H1 (cell line): Measurements from ENCODE around the gene ME3. TPM values are rescaled to one million over a fixed set of nuclear protein-coding genes. Genes with fewer than 3 reads are reported as not detected.
A peak's percentile ranks its signal among the peaks of the same experiment; 100 is the strongest.

Experiments
- CTCF ChIA-PET: fragments of 300-600 bp; sonication (Branson Sonifier 250); formaldehyde crosslinking; loops from one replicate; lab custom pipeline; 2021; ENCODE audit not compliant: partially characterized antibody; lab: Charles Lee
- POLR2A ChIA-PET: fragments of 300-600 bp; sonication (Branson Sonifier 250); formaldehyde crosslinking; loops from one replicate; lab custom pipeline; 2021; ENCODE audit warnings: inconsistent platforms; ENCODE audit not compliant: partially characterized antibody; lab: Charles Lee
- DNase-seq, 2 experiments: peaks; one replicate each; pipeline versions ENCODE4 v3.0.0 to v3.0.0-alpha.2; 2010 to 2022; ENCODE audit warnings: low spot score in 2 of 2, low read depth in 1 of 2, mixed read lengths in 1 of 2
- FAIRE-seq: peaks from 2 replicates; lab custom pipeline; 2011; peaks lifted over from hg19 to GRCh38; lab: Jason Lieb, UNC
- H2AFZ ChIP-seq: 2 replicates; pipeline ENCODE4 v1.8.1; 2012; ENCODE audit warnings: low read length, inconsistent platforms
- H2AK5ac ChIP-seq: 2 replicates; pipeline ENCODE4 v1.6.1; 2013; ENCODE audit warnings: low read depth, low read length
- H2BK120ac ChIP-seq: replicated peaks from 2 replicates; pipeline ENCODE3; 2013; ENCODE audit warnings: low read depth, low read length, inconsistent platforms
- H2BK12ac ChIP-seq: 2 replicates; pipeline ENCODE4 v1.6.1; 2013; ENCODE audit warnings: low read depth, low read length
- H2BK15ac ChIP-seq: 2 replicates; pipeline ENCODE4 v1.6.1; 2013; ENCODE audit warnings: low read length
- H2BK20ac ChIP-seq: 2 replicates; pipeline ENCODE4 v1.6.1; 2013; ENCODE audit warnings: low read length
- H2BK5ac ChIP-seq: 2 replicates; pipeline ENCODE4 v1.6.1; 2013; ENCODE audit warnings: low read depth, low read length
- H3K14ac ChIP-seq: 2 replicates; pipeline ENCODE4 v1.6.1; 2013; ENCODE audit warnings: inconsistent platforms; ENCODE audit not compliant: insufficient read length
- H3K18ac ChIP-seq: 2 replicates; pipeline ENCODE4 v1.6.1; 2013; ENCODE audit warnings: low read length; ENCODE audit errors: extremely low read depth
- H3K23ac ChIP-seq: 2 replicates; pipeline ENCODE4 v1.6.1; 2013; ENCODE audit warnings: inconsistent platforms; ENCODE audit not compliant: insufficient read length
- H3K23me2 ChIP-seq: 2 replicates; pipeline ENCODE4 v1.6.1; 2013; ENCODE audit warnings: low read depth, low read length
- H3K27ac ChIP-seq: 2 replicates; pipeline ENCODE4 v1.6.1; 2011; ENCODE audit warnings: low read depth, low read length, inconsistent platforms
- H3K27me3 ChIP-seq, 4 experiments: replicated peaks in 1 of 4; 1 replicate in 1 of 4; 2 replicates in 3 of 4; pipeline versions ENCODE4 v1.6.1 to v1.8.1; 2011 to 2013; ENCODE audit warnings: low read length in 3 of 4, mild to moderate bottlenecking in 3 of 4, inconsistent platforms in 2 of 4, mixed read lengths in 2 of 4, moderate library complexity in 1 of 4; ENCODE audit not compliant: control insufficient read depth in 3 of 4, insufficient read depth in 3 of 4; ENCODE audit errors: extremely low read depth in 1 of 4
- H3K36me3 ChIP-seq, 4 experiments: 2 replicates each; pipeline versions ENCODE4 v1.6.1 to v1.8.1; 2011 to 2013; ENCODE audit warnings: mild to moderate bottlenecking in 4 of 4, low read length in 3 of 4, moderate library complexity in 2 of 4, control low read depth in 1 of 4, inconsistent platforms in 1 of 4; ENCODE audit not compliant: insufficient read depth in 4 of 4, control insufficient read depth in 2 of 4
- H3K4ac ChIP-seq: replicated peaks from 2 replicates; pipeline ENCODE3; 2013; ENCODE audit warnings: low read length, low read depth, mixed read lengths, inconsistent platforms; ENCODE audit not compliant: insufficient read length
- H3K4me1 ChIP-seq, 4 experiments: replicated peaks in 1 of 4; 1 replicate in 1 of 4; 2 replicates in 3 of 4; pipeline versions ENCODE4 v1.6.1 to v1.8.1; 2011 to 2013; ENCODE audit warnings: low read length in 3 of 4, inconsistent platforms in 2 of 4, mixed read lengths in 1 of 4; ENCODE audit not compliant: insufficient read depth in 4 of 4, control insufficient read depth in 3 of 4
- H3K4me2 ChIP-seq, 2 experiments: 2 replicates each; pipeline versions ENCODE4 v1.6.1 to v1.8.1; 2011 to 2013; ENCODE audit warnings: low read depth in 2 of 2, low read length in 2 of 2, control low read depth in 1 of 2, inconsistent platforms in 1 of 2, mild to moderate bottlenecking in 1 of 2; ENCODE audit not compliant: insufficient read depth in 1 of 2
- H3K4me3 ChIP-seq, 4 experiments: fragments of 200-600, 300-600 bp in 1 of 4; sonication (generic), shearing (Covaris generic), sonication (Bioruptor Twin) in 1 of 4; 2 replicates each; pipeline versions ENCODE4 v1.5.1 to v1.8.1; 2011 to 2016; ENCODE audit warnings: low read length in 4 of 4, low read depth in 3 of 4, control low read depth in 2 of 4, inconsistent platforms in 2 of 4, mild to moderate bottlenecking in 2 of 4, mixed read lengths in 1 of 4, moderate library complexity in 1 of 4; ENCODE audit not compliant: insufficient read depth in 2 of 4; ENCODE audit errors: extremely low read depth in 1 of 4
- H3K56ac ChIP-seq: replicated peaks from 2 replicates; pipeline ENCODE3; 2013; ENCODE audit warnings: low read depth, mild to moderate bottlenecking, mixed read lengths, low read length, inconsistent platforms; ENCODE audit not compliant: insufficient read length
- H3K79me1 ChIP-seq: 2 replicates; pipeline ENCODE4 v1.6.1; 2013; ENCODE audit warnings: low read depth, low read length, control low read depth
- H3K79me2 ChIP-seq, 2 experiments: 2 replicates each; pipeline versions ENCODE4 v1.6.1 to v1.8.1; 2012 to 2013; ENCODE audit warnings: low read length in 2 of 2, mild to moderate bottlenecking in 2 of 2, inconsistent platforms in 1 of 2; ENCODE audit not compliant: insufficient read depth in 2 of 2, control insufficient read depth in 1 of 2
- H3K9ac ChIP-seq, 4 experiments: replicated peaks in 1 of 4; 1 replicate in 1 of 4; 2 replicates in 3 of 4; pipeline versions ENCODE4 v1.6.1 to v1.8.1; 2011 to 2013; ENCODE audit warnings: low read depth in 3 of 4, low read length in 3 of 4, control low read depth in 2 of 4, mild to moderate bottlenecking in 2 of 4, moderate library complexity in 2 of 4, inconsistent platforms in 1 of 4; ENCODE audit errors: extremely low read depth in 1 of 4
- H3K9me3 ChIP-seq, 2 experiments: 2 replicates each; pipeline versions ENCODE4 v1.6.1 to v1.8.1; 2012 to 2013; ENCODE audit warnings: mild to moderate bottlenecking in 2 of 2, moderate library complexity in 2 of 2, control low read depth in 1 of 2, inconsistent platforms in 1 of 2, low read depth in 1 of 2, low read length in 1 of 2, mixed read lengths in 1 of 2; ENCODE audit not compliant: insufficient read depth in 2 of 2
- H4K20me1 ChIP-seq, 2 experiments: replicated peaks in 1 of 2; 2 replicates each; pipeline versions ENCODE3 to v1.8.1; 2011 to 2013; ENCODE audit warnings: inconsistent platforms in 2 of 2, low read length in 2 of 2, mild to moderate bottlenecking in 1 of 2; ENCODE audit not compliant: insufficient read depth in 2 of 2, control insufficient read depth in 1 of 2
- H4K5ac ChIP-seq: 2 replicates; pipeline ENCODE4 v1.6.1; 2013; ENCODE audit warnings: low read length, low read depth, mixed read lengths, inconsistent platforms; ENCODE audit not compliant: insufficient read length
- H4K8ac ChIP-seq: 2 replicates; pipeline ENCODE4 v1.8.0; 2013; ENCODE audit warnings: mild to moderate bottlenecking, moderate library complexity, low read length, inconsistent platforms; ENCODE audit not compliant: insufficient read depth; ENCODE audit errors: extremely low read depth
- H4K91ac ChIP-seq: replicated peaks from 2 replicates; pipeline ENCODE3; 2013; ENCODE audit warnings: low read length, mixed read lengths, inconsistent platforms; ENCODE audit not compliant: insufficient read length
- CBX5 ChIP-seq: fragments of 300-800, 300-1000 bp; sonication (generic); IDR thresholded peaks from 2 replicates; pipeline ENCODE4 v1.7.1; 2016; ENCODE audit warnings: antibody characterized with exemption, low read length, low read depth
- CHD2 ChIP-seq: IDR thresholded peaks from 2 replicates; pipeline ENCODE4 v1.6.1; 2012; ENCODE audit warnings: low read length, improper control_type of control experiment
- CREB1 ChIP-seq: IDR thresholded peaks from 2 replicates; pipeline ENCODE4 v1.6.1; 2012; ENCODE audit warnings: inconsistent platforms
- E2F6 ChIP-seq: IDR thresholded peaks from 2 replicates; pipeline ENCODE4 v1.6.1; 2012; ENCODE audit warnings: inconsistent platforms
- HDAC2 ChIP-seq, 2 experiments: fragments of 300-600 bp in 1 of 2; sonication (generic) in 1 of 2; IDR thresholded peaks; 2 replicates each; pipeline ENCODE4 v1.6.1; 2011 to 2012; ENCODE audit warnings: low read depth in 2 of 2, low read length in 2 of 2, mild to moderate bottlenecking in 2 of 2, moderate library complexity in 2 of 2, borderline replicate concordance in 1 of 2, inconsistent platforms in 1 of 2
- JUN ChIP-seq: IDR thresholded peaks from 2 replicates; pipeline ENCODE4 v1.6.1; 2011; ENCODE audit warnings: low read depth, mild to moderate bottlenecking, improper control_type of control experiment, low read length
- KDM5A ChIP-seq: fragments of 200-600 bp; IDR thresholded peaks from 2 replicates; pipeline ENCODE4 v1.7.1; 2012; ENCODE audit warnings: mild to moderate bottlenecking, low read length, inconsistent platforms, mixed read lengths
- SUZ12 ChIP-seq: fragments of 200-600 bp; sonication (generic); IDR thresholded peaks from 2 replicates; pipeline ENCODE4 v1.6.1; 2012; ENCODE audit warnings: mild to moderate bottlenecking, inconsistent platforms, low read length, moderate library complexity, mixed read lengths
- TAF1 ChIP-seq: IDR thresholded peaks from 2 replicates; pipeline ENCODE4 v1.6.1; 2011; ENCODE audit warnings: mild to moderate bottlenecking, low read depth, low read length
- TBP ChIP-seq: IDR thresholded peaks from 2 replicates; pipeline ENCODE4 v1.6.1; 2011; ENCODE audit warnings: low read depth, low read length, improper control_type of control experiment
- TCF12 ChIP-seq: IDR thresholded peaks from 2 replicates; pipeline ENCODE4 v1.6.1; 2011; ENCODE audit warnings: low read depth, mild to moderate bottlenecking, low read length
- USF2 ChIP-seq: IDR thresholded peaks from 2 replicates; pipeline ENCODE4 v1.6.1; 2011; ENCODE audit warnings: low read length, improper control_type of control experiment
- ZNF274 ChIP-seq: IDR thresholded peaks from 2 replicates; pipeline ENCODE4 v1.7.0; 2012; ENCODE audit warnings: low read length, borderline replicate concordance; ENCODE audit errors: extremely low read depth
- WGBS, 2 experiments: shearing (Covaris generic) in 1 of 2; methylation state at CpG; one replicate each; pipeline versions ENCODE4 v1.1.6 to v1.1.7; 2013 to 2015; ENCODE audit warnings: low lambda C conversion rate in 2 of 2, mixed read lengths in 2 of 2, inconsistent platforms in 1 of 2, low coverage in 1 of 2, missing lambda C conversion rate in 1 of 2; ENCODE audit not compliant: insufficient replicate concordance in 2 of 2, insufficient coverage in 1 of 2, insufficient read length in 1 of 2; ENCODE audit errors: extremely low coverage in 1 of 2, missing lambda C conversion rate in 1 of 2; 5-methylcytosine and 5-hydroxymethylcytosine counted together
- polyA plus RNA-seq, 7 experiments: library from polyadenylated mRNA; depleted of rRNA in 3 of 7; stranded (reverse) in 5 of 7; unstranded in 2 of 7; fragments of >200 nt in 5 of 7; fragments of 200-250 nt in 2 of 7; gene quantifications; 1 replicate in 5 of 7; 2 replicates in 1 of 7; 4 replicates in 1 of 7; pipeline versions ENCODE4 v1.2.1 to v1.2.3, GENCODE V29; 2011 to 2013; ENCODE audit warnings: missing spikeins in 2 of 7, mixed read lengths in 2 of 7
- total RNA-seq: library from RNA; stranded (reverse); fragmentation: NEBNext Ultra II Directional; extraction: Animal tissue kit (Norgen Biotek cat#: 25700); gene quantifications from 2 replicates; pipeline ENCODE4 v1.2.1, GENCODE V29; 2021

The ME3 gene
- total and polyA plus RNA-seq, 2 of the 8 experiments (the other 6 are each of a cell fraction or from before 2014, with no cell fraction given), result 1.5 to 2.8 TPM

- FAIRE-seq (no peak), DNase-seq (no peak)
- no peak overlapping the region for H2AFZ ChIP-seq
- no peak overlapping the region for H4K91ac ChIP-seq
- peaks cover 0 to 12% (median 9%) of the 10 kb centered on the region in 4 experiments; a peak in 4 of 7 replicates for H3K4me1 ChIP-seq
- no peak overlapping the region for H3K9ac ChIP-seq
- no peak overlapping the region for H2BK20ac ChIP-seq
- H3K79me2 ChIP-seq, result no peaks in the 10 kb centered on the region
- H3K14ac ChIP-seq, result no peak overlapping the region
- no peaks in the 10 kb centered on the region for H4K20me1 ChIP-seq
- peaks cover 15 to 23% of the 10 kb centered on the region in 2 experiments for H3K9me3 ChIP-seq
- H3K23me2 ChIP-seq, result no peaks in the 10 kb centered on the region
- H2BK120ac ChIP-seq, result no peak overlapping the region
- no peak overlapping the region for H2AK5ac ChIP-seq
- H3K4me3 ChIP-seq, result no peak overlapping the region
- peak overlapping the region; percentile 31; the same call in 1 of the 2 replicates for H2BK5ac ChIP-seq
- H3K56ac ChIP-seq, result no peak overlapping the region
- 97% methylated on average over 3 of the region's 3 CpGs; no CpG with 5 or more reads in 1 of the 2 experiments for WGBS, 2 experiments
- H3K36me3 ChIP-seq, result peaks cover 0 to 4% (median 0%) of the 10 kb centered on the region in 4 experiments; a peak in 1 of 8 replicates
- no peak overlapping the region for H3K23ac ChIP-seq
- no peak overlapping the region for H3K4me2 ChIP-seq
- H3K27ac ChIP-seq, result no peak overlapping the region
- H3K4ac ChIP-seq, result no peak overlapping the region
- 0 out of 2 replicates have a peak overlapping the region, but pooled peaks have one; percentile 37 for H2BK15ac ChIP-seq
- H2BK12ac ChIP-seq, result no peak overlapping the region
- ChIA-PET CTCF (interaction anchor here (0.6 to 5.0 kb wide), 5 partner anchors 12 to 375 kb away, joined by 3 to 46 read pairs (median 4); no protein-coding TSS in a partner anchor), POLR2A (no interaction called here)
- H3K27me3 ChIP-seq, result peaks cover 0 to 2% (median 0%) of the 10 kb centered on the region in 4 experiments; a peak in 1 of 7 replicates
- H3K79me1 ChIP-seq, result no peaks in the 10 kb centered on the region
- peak overlapping the region; percentile 75; the same call in 1 of the 2 replicates for H3K18ac ChIP-seq
- H4K8ac ChIP-seq, result no peak overlapping the region
- peak overlapping the region; percentile 58 for H4K5ac ChIP-seq
- TF ChIP-seq CREB1, result no peak
- no peak for TF ChIP-seq SUZ12
- TF ChIP-seq USF2, result no peak
- no peak for TF ChIP-seq TCF12
- no peak for TF ChIP-seq E2F6
- no peak for TF ChIP-seq TBP
- TF ChIP-seq TAF1, result no peak
- TF ChIP-seq CBX5, result no peak
- TF ChIP-seq HDAC2 (IDR thresholded peaks at IDR 0.05; ENCODE audit: borderline replicate concordance in 1 of 2, low read depth in 2 of 2, low read length in 2 of 2), result no peak
- TF ChIP-seq JUN, result no peak
- no peak for TF ChIP-seq ZNF274
- no peak for TF ChIP-seq KDM5A
- TF ChIP-seq CHD2, result no peak
Observed at GRCh38 chr11:86595451-86595850, 77.0 kb downstream of the ME3 start.
